NCI-H226 (cell line): Measurements from ENCODE around the gene KRT1.

Source experiments
- DNase-seq: peaks from one replicate; pipeline ENCODE4 v3.0.0-alpha.2; 2015

Gene KRT1

GRCh38 chr12:52697058-52697582, 16.9 kb upstream of the KRT1 start:
- no peak for DNase-seq

DNA sequence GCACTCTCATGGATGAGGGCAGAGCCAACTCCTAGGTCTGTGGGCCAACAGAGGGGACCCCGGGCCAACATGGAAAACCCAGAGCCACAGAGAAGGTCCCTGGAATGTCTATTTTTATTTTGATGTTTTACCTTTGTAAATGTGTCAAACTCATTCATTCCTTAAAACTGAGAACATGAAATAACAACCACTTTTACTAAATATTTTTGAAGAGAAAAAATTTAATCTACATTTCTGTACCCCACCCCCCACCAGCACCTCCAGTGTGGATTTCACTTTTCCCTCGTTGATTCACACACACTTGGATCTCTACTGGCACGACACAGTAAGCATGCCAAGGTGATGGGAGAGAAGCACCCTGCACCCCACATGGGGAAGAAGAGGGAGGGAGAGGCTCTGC, 16.4 kb upstream of the KRT1 start:
- DNase-seq: no peak

DNA sequence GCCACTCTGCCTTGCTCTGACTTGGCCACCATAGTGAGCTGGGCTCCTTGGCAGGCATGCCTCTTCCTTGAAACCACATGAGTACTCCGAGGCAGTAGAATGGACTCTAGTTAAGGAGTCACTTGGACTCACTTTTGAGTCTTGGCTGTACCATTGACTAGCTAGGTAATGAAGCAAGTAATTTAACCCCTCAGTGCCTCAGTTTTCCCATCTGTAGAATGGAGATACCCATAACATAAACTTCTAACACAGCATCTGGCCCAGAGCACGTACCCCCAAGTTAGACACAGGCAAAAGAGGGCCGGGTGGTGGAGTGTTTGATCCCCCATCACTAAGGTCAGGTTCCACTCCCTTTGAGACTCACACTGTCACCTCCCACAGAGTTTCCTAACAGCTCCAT, 14.8 kb upstream of the KRT1 start:
- DNase-seq: no peak

DNA sequence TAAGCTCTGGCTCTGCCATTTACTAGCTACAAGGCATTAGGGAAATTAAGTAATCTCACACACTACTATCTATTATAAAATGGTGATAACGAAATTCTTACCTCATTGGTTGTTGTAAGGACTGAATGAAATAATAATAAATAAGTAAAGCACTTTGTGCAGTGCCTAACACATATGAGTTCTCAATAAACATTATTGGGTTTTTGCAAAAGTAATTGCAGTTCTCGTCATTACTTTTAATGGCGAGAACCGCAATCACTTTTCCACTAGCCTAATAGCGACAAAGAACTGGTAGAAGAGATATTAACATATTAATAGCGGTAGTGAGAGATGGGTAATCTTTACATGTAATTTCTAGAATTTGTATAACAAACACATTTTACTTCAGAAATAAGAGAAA, 13.9 kb upstream of the KRT1 start:
- no peak for DNase-seq

- DNase-seq: no peak
These were observed 13.1 kb upstream of the KRT1 start for GRCh38 chr12:52693261-52693660.

GRCh38 chr12:52692254-52692653, 12.0 kb upstream of the KRT1 start:
- DNase-seq: no peak

DNA sequence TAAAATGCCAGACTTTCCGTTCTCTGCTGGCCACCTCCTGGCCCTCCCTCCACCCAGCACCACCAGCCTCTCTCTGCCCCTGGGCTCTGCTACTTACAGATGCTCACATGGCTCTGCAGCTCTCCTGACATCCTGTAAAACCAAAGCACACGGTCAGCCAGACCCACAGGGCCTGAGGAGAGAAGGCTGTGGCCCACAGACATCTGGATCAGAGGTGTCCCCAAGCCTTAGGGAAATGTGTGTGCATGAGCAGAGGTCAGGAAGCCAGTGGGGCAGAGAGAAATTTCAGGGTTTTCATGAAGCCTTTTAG, 11.6 kb upstream of the KRT1 start:
- no peak for DNase-seq

DNA sequence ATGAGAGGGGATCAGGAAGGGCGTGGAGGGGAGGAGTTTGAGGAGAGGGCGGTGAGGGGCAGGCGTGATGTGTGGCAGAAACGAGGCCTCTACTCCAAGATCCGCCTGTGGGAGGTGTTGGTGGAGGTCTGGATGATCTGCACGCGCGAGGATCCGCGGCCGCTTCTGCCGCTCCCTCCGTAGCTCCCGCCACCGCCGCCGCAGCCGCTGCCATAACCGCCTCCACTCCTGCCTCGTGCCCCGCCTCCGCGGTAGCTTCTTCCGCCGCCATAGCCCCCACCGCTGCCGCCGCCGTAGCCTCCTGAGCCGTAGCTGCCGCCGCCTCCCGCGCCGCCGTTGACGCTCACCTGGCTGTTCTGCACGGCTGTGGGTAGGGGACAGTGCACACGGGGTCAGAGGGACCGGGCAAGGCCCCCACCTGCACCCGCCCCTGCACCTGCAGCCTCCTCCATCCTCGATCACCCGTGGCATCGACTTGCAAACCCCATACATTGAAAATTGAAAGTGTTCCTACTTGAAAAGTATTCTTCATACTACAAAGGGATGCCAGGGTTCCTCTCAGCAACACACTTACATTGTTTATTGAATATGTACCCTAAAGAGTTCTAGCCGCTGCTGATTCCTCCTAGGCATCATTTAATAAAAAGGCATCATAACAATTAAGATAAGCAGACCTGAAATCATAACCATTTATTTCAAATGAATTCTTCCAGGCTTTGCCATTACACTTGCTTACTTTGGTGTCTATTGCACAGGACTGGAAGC, 11.1 kb upstream of the KRT1 start:
- DNase-seq: no peak

GRCh38 chr12:52690351-52691075, 10.3 kb upstream of the KRT1 start:
- DNase-seq: no peak

GRCh38 chr12:52689936-52690335, 9.7 kb upstream of the KRT1 start:
- DNase-seq: no peak

DNA sequence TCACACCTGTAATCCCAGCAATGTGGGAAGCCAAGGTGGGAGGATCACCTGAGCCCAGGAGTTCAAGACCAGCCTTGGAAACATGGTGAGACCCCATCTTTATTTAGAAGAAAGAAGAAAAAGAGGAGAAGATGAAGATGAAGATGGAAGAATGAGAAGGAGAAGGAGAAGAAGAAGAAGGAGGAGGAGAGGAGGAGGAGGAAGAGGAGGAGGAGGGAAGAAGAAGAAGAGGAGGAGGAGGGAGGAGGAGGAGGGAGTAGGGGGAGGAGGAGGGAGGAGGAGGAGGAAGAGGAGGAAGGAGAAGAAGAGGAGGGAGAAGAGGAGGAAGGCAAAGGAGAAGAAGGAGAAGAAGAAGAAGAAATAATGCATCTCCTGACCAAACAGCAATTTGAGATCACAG, 9.0 kb upstream of the KRT1 start:
- DNase-seq: no peak

- DNase-seq: no peak
These were observed 8.3 kb upstream of the KRT1 start for GRCh38 chr12:52688481-52688880.

GRCh38 chr12:52687497-52688385, 7.5 kb upstream of the KRT1 start:
- DNase-seq: no peak

DNA sequence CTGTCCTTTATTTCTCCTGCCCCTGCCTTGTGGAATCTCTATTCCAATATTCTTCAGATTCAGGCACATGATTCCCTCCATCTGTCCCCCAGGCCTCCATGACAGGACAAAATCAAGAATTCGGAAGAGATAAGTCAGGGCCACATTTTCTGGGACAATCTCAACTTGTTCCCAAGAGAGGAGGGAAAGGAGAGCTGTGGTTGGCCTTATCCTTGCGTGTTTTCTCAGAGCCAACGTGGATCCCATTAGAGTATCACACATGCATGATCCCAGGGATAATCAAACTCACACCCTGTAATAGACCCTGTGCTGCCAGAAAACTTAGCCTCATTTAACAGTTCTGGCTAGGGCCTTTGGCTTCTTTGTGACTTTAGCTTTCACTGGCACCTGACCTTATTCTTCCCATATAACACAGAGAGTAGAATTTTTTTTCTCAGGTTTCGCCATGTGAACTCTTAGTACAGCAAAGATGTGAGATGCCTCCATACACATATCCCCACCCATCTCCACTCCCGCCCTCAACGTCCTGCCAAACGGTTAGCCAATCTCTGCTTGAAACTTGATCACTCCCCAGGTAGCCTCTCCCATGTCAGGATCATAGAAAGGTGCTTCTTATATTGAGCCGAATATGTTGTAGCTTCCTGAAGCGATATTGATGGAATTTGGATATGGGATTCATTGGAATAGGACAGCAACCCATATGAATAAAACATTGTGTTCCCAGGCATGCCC, 6.7 kb upstream of the KRT1 start:
- no peak for DNase-seq

DNA sequence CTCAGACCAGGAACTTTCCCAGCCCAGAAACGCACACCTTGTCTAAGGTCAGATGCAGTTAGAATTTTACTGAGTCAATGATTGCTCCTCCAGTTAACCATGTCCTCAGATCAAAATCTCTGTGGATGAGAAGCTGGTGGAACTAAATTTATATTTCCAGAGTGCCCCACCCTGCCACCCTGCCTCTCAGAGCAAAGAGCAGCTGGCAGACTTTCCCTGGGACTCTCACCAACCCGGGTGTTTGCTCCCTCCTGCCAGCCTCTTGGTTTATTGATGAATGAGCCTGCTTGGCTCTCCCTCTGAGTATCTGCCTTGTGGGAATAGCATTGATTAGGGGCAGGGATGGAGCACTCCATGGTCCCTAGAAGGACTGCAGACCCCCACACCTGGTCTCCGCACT, 5.9 kb upstream of the KRT1 start:
- DNase-seq: no peak

GRCh38 chr12:52685406-52685890, 5.2 kb upstream of the KRT1 start:
- DNase-seq: no peak

GRCh38 chr12:52684431-52684830, 4.2 kb upstream of the KRT1 start:
- no peak for DNase-seq

GRCh38 chr12:52683575-52684300, 3.5 kb upstream of the KRT1 start:
- no peak for DNase-seq

GRCh38 chr12:52682938-52683574, 2.8 kb upstream of the KRT1 start:
- DNase-seq: no peak

DNA sequence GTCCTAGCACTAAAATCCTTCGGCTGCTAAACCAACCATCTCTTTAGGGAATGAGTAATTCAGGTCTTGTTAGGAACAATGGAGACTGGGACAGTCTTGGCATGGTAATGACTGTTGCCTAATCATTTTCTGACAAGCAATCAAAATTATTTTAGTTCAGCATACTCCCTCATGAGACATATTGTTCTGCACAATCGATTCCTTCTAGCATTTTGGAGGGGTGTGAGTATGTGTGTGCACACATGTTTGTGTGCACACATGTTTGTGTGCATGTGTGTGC, 2.1 kb upstream of the KRT1 start:
- DNase-seq: no peak

DNA sequence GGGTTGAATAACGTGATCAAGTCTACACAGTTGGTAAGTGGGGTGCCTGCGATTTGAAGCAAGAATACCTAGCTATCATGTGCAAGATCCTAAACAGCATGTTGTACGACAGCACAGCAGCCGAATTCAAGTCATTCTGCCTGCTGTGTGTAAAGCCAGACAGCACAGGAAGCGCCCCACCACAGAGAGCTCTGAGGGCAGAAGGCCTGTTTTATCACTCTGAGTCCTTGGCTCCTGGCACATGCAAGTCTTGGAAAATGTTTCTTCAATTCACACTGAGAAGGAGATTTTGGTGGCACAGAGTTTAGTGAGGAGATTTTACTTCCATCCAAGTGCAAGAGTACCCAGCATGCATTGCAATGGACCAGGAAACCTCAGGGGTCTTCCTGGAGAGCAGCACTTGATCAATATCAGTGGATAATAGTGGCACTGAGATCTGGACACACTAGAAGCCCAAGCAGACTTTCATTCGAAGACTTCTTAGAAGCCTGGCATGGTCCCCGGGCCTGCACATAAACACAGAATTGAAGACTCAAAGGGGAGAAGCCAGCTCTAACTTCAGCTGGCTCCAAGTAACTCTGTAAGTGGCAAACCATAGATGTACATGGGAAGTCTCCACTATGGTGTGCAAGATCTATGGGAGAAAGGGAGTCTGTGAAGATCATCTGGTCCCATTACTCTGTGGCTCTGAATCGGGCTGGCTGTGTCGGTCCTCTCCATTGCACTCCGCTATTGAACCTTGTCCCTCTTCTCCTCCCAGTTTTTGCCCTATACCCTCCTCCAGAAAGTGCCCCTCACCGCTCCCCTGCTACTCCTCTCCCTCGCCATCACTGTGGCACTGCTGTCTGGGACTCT, 1.5 kb upstream of the KRT1 start:
- DNase-seq: no peak
